GM18873 (cell line): Measurements from ENCODE around the gene RHBDL2.
"Not testable (repeated sequence)": the region's sequence is repeated elsewhere in the genome, so short reads cannot be mapped to it uniquely, and the experiment has no call there.

Experiments
- ATAC-seq: cut with Tn5 transposase; IDR thresholded peaks from one replicate; pipeline ENCODE4 v1.9.1; 2021; ENCODE audit warnings: mild to moderate bottlenecking, moderate library complexity, moderate number of reproducible peaks; ENCODE audit not compliant: unreplicated experiment, low FRiP score

Gene RHBDL2

GRCh38 chr1:38836316-38836715 lies 105.3 kb downstream of the RHBDL2 start:
- not testable (repeated sequence) for ATAC-seq
